ENCODE results near the gene STK32B. TPM values are rescaled to one million over a fixed set of nuclear protein-coding genes. Genes with fewer than 3 reads are reported as not detected.
A peak's percentile ranks its signal among the peaks of the same experiment; 100 is the strongest.

STK32B gene
- total and polyA plus RNA-seq, 9 of the 15 experiments (the other 6 are each of a cell fraction or from before 2014, with no cell fraction given) = 0.03 to 0.20 (median 0.07) TPM; not detected in 2

DNA sequence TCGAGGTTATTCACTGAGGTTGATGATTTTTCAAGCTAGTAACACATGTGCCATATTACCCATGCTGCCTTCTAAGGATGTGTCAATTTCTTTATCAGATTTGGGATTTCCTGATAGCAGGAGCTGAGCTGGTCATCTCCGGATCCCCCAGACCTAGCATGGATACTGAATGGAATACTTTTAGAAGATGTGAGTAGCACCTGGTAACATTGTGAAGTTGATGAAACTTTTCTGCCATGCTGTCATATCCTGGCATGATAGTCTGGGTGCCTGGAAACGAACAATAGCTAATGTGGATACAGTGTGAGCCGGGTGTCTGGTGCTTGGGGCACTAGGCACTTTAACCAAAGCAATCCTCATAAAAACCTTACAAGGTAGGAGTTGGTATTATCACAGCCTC, 21.1 kb upstream of the STK32B start:
- ChIA-PET POLR2A (interaction anchor here (0.6 kb wide), 1 partner anchor 505 kb away, joined by 3 read pairs; no protein-coding TSS in a partner anchor), CTCF (ENCODE audit: low intra/inter-chr PET ratio) (no interaction called here)
- H3K27me3 ChIP-seq (ENCODE audit: control insufficient read depth in 2 of 2, insufficient read depth in 2 of 2, low read length in 2 of 2) = no peaks in the 10 kb centered on the region
- H3K4me2 ChIP-seq (ENCODE audit: insufficient read depth, low read length) = no peak overlapping the region
- in situ Hi-C loops (cut with MboI) = no loop called here
- no peak overlapping the region for H3K27ac ChIP-seq (ENCODE audit: extremely low read depth, low read depth, low read length)
- no TSS peak for BruUV-seq (replicated peaks)
- no peaks in the 10 kb centered on the region; the same call in 1 of the 2 replicates for H3K9me3 ChIP-seq (replicated peaks; ENCODE audit: control insufficient read depth, insufficient read depth, low read depth, low read length)
- H3K79me2 ChIP-seq (ENCODE audit: control insufficient read depth, insufficient read depth, low read length) = no peaks in the 10 kb centered on the region
- intact Hi-C loops (cut with micrococcal nuclease) = no loop called here
- DNase-seq (ENCODE audit: extremely low read depth in 1 of 4, low spot score in 3 of 4) (no peak), ATAC-seq (no peak), FAIRE-seq (no peak)
- no peak overlapping the region for H3K4me3 ChIP-seq
- TF ChIP-seq JUN (IDR thresholded peaks at IDR 0.05; ENCODE audit: borderline replicate concordance, low read depth, low read length) (no peak), JUN (CRISPR knock-in tag; IDR thresholded peaks at IDR 0.05; ENCODE audit: borderline replicate concordance) (no peak), ZNF584 (CRISPR knock-in tag; IDR thresholded peaks at IDR 0.05; ENCODE audit: low read depth) (no peak)
- TF ChIP-seq, protein P1, sequence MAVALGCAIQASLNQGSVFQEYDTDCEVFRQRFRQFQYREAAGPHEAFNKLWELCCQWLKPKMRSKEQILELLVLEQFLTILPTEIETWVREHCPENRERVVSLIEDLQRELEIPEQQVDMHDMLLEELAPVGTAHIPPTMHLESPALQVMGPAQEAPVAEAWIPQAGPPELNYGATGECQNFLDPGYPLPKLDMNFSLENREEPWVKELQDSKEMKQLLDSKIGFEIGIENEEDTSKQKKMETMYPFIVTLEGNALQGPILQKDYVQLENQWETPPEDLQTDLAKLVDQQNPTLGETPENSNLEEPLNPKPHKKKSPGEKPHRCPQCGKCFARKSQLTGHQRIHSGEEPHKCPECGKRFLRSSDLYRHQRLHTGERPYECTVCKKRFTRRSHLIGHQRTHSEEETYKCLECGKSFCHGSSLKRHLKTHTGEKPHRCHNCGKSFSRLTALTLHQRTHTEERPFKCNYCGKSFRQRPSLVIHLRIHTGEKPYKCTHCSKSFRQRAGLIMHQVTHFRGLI (CRISPR knock-in tag; IDR thresholded peaks at IDR 0.05) = no peak
- H2AFZ ChIP-seq (ENCODE audit: low read depth, low read length) = peak overlapping the region; percentile 6; the same call in 1 of the 2 replicates
- no peaks in the 10 kb centered on the region for H4K20me1 ChIP-seq (replicated peaks; ENCODE audit: control insufficient read depth, insufficient read depth, low read length)
- peaks cover 9 to 25% of the 10 kb centered on the region in 2 experiments; a peak in 4 of 5 replicates for H3K4me1 ChIP-seq (replicated peaks in 1 of 2; ENCODE audit: control insufficient read depth in 2 of 2, insufficient read depth in 2 of 2, low read length in 2 of 2)
- no peaks in the 10 kb centered on the region for H3K9me1 ChIP-seq (ENCODE audit: control insufficient read depth, insufficient read depth, low read length)
- H3K9ac ChIP-seq (ENCODE audit: insufficient read depth in 1 of 2, low read depth in 2 of 2, low read length in 2 of 2) = no peak overlapping the region
- no peaks in the 10 kb centered on the region for H3K36me3 ChIP-seq (ENCODE audit: control insufficient read depth, insufficient read depth, low read length)
- WGBS (ENCODE audit: insufficient coverage, low coverage, missing lambda C conversion rate) = 32% methylated on average over 4 of the region's 4 CpGs

DNA sequence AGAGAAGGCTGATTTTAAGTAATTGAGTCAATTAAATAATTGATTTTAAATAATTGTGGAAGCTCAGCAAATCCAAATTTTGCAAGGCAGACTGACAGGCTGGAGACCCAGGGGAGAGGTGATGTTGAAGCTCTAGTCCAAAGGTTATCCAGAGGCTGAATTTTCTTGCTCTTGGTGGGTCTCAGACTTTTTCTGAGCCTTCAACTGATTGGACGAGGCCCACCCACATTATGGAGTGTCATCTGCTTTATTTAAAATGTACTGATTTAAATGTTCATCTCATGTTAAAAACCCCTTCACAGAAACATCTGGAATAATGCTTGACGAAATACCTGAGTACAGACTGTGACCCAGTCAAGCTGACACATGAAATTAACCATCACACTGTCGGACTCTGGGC, 20.4 kb upstream of the STK32B start:
- in situ Hi-C loops (cut with MboI) = no loop called here
- FAIRE-seq = no peak
- 61% methylated on average over 3 of the region's 3 CpGs for WGBS (ENCODE audit: insufficient coverage, low coverage, missing lambda C conversion rate)

More for the DNA sequence above, 20.4 kb upstream of the STK32B start:
- Histone ChIP-seq H3K27me3 (ENCODE audit: control insufficient read depth in 2 of 2, insufficient read depth in 2 of 2, low read length in 2 of 2) (no peaks in the 10 kb centered on the region), H2AFZ (ENCODE audit: low read depth, low read length) (no peak overlapping the region), H3K36me3 (ENCODE audit: control insufficient read depth, insufficient read depth, low read length) (no peaks in the 10 kb centered on the region), H3K4me1 (replicated peaks in 1 of 2; ENCODE audit: control insufficient read depth in 2 of 2, insufficient read depth in 2 of 2, low read length in 2 of 2) (peaks cover 13 to 25% of the 10 kb centered on the region in 2 experiments), H3K79me2 (ENCODE audit: control insufficient read depth, insufficient read depth, low read length) (no peaks in the 10 kb centered on the region), H3K4me3 (no peak overlapping the region), H3K4me2 (ENCODE audit: insufficient read depth, low read length) (no peak overlapping the region), H4K20me1 (replicated peaks; ENCODE audit: control insufficient read depth, insufficient read depth, low read length) (no peaks in the 10 kb centered on the region), H3K9me1 (ENCODE audit: control insufficient read depth, insufficient read depth, low read length) (no peaks in the 10 kb centered on the region), H3K27ac (ENCODE audit: extremely low read depth, low read depth, low read length) (no peak overlapping the region), H3K9ac (ENCODE audit: insufficient read depth in 1 of 2, low read depth in 2 of 2, low read length in 2 of 2) (no peak overlapping the region), H3K9me3 (replicated peaks; ENCODE audit: control insufficient read depth, insufficient read depth, low read depth, low read length) (no peaks in the 10 kb centered on the region; the same call in 1 of the 2 replicates)
- ChIA-PET CTCF (ENCODE audit: low intra/inter-chr PET ratio) (no interaction called here), POLR2A (no interaction called here)
- intact Hi-C loops (cut with micrococcal nuclease) = no loop called here
- DNase-seq (ENCODE audit: extremely low read depth in 1 of 4, low spot score in 3 of 4) = no peak
- no peak for ATAC-seq
- BruUV-seq (replicated peaks) = no TSS peak
- TF ChIP-seq RBM25 (IDR thresholded peaks at IDR 0.05; ENCODE audit: low read depth, low read length, severe bottlenecking) (peak; percentile 88), ZNF134 (CRISPR knock-in tag; conservative IDR thresholded peaks at IDR 0.05) (peak; percentile 98), SP1 (CRISPR knock-in tag; IDR thresholded peaks at IDR 0.05) (no peak)
